Esophagus squamous epithelium (tissue), 4 donors: ENCODE results near the gene VAPA.

Source experiments
- CTCF ChIP-seq, 6 experiments: fragments of 450-650 bp in 4 of 6; fragments of 200-600 bp in 2 of 6; sonication (generic) in 2 of 6; IDR thresholded peaks; one replicate each; pipeline ENCODE4 v1.5.1; 2016 to 2019; ENCODE audit warnings: antibody characterized with exemption in 6 of 6, mild to moderate bottlenecking in 4 of 6, moderate library complexity in 4 of 6
- POLR2A ChIP-seq, 4 donors: fragments of 450-650 bp; IDR thresholded peaks; one replicate each; pipeline ENCODE4 v1.6.1; 2017; ENCODE audit warnings: antibody characterized with exemption in 4 of 4, mild to moderate bottlenecking in 4 of 4, moderate library complexity in 3 of 4

GRCh38 chr18:9916808-9917207, 3.0 kb downstream of the VAPA start:
- TF ChIP-seq CTCF (IDR thresholded peaks at IDR 0.05) (no peak), POLR2A (IDR thresholded peaks at IDR 0.05) (no peak)
